GM12875 (cell line): ENCODE results near the gene MYH14.

Experiments
- H3K4me3 ChIP-seq: one replicate; pipeline ENCODE4 v1.5.1; 2011; ENCODE audit warnings: low read depth, low read length, control low read depth
- TF ChIP-seq, protein P1 (sequence below): IDR thresholded peaks from 2 replicates; pipeline ENCODE4 v1.5.1; 2011; ENCODE audit warnings: low read depth, mild to moderate bottlenecking, control low read depth, inconsistent platforms, low read length, moderate library complexity, borderline replicate concordance; ENCODE audit not compliant: insufficient read depth

The MYH14 gene

GRCh38 chr19:50300814-50301606 lies 97.6 kb downstream of the MYH14 start:
- no peak overlapping the region for H3K4me3 ChIP-seq
- TF ChIP-seq, protein P1, sequence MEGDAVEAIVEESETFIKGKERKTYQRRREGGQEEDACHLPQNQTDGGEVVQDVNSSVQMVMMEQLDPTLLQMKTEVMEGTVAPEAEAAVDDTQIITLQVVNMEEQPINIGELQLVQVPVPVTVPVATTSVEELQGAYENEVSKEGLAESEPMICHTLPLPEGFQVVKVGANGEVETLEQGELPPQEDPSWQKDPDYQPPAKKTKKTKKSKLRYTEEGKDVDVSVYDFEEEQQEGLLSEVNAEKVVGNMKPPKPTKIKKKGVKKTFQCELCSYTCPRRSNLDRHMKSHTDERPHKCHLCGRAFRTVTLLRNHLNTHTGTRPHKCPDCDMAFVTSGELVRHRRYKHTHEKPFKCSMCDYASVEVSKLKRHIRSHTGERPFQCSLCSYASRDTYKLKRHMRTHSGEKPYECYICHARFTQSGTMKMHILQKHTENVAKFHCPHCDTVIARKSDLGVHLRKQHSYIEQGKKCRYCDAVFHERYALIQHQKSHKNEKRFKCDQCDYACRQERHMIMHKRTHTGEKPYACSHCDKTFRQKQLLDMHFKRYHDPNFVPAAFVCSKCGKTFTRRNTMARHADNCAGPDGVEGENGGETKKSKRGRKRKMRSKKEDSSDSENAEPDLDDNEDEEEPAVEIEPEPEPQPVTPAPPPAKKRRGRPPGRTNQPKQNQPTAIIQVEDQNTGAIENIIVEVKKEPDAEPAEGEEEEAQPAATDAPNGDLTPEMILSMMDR, result no peak

- TF ChIP-seq, protein P1, result no peak
- no peak overlapping the region for H3K4me3 ChIP-seq
Measured at GRCh38 chr19:50301607-50301971, 98.2 kb downstream of the MYH14 start.

GRCh38 chr19:50303558-50303957 lies 100.1 kb downstream of the MYH14 start:
- TF ChIP-seq, protein P1, result no peak
- no peak overlapping the region for H3K4me3 ChIP-seq

GRCh38 chr19:50308991-50309390 lies 105.6 kb downstream of the MYH14 start:
- no peak overlapping the region for H3K4me3 ChIP-seq

GRCh38 chr19:50309396-50310125 lies 106.1 kb downstream of the MYH14 start:
- TF ChIP-seq, protein P1, result no peak
- H3K4me3 ChIP-seq, result no peak overlapping the region

More at GRCh38 chr19:50308991-50309390, 105.6 kb downstream of the MYH14 start:
- TF ChIP-seq, protein P1, result no peak

- TF ChIP-seq, protein P1, result no peak
- no peak overlapping the region for H3K4me3 ChIP-seq
Measured at GRCh38 chr19:50310759-50311465, 107.5 kb downstream of the MYH14 start.
